ENCODE measurements around the gene DTX4.

The DTX4 gene

GRCh38 chr11:59179121-59179520 lies 7.2 kb downstream of the DTX4 start:
- Histone ChIP-seq H3K4me3 (no peak overlapping the region), H3K4me1 (peaks cover 8% of the 10 kb centered on the region), H3K36me3 (replicated peaks) (peaks cover 5% of the 10 kb centered on the region), H3K9me3 (0 out of 2 replicates have a peak, but pooled peaks cover 4% of the 10 kb centered on the region), H3K27me3 (ENCODE audit: low read depth) (no peaks in the 10 kb centered on the region)
- DNase-seq (ENCODE audit: low spot score in 2 of 2), result no peak
- in situ Hi-C loops (cut with MboI; ENCODE audit: low sequenced_read_pairs), result no loop called here

DNA sequence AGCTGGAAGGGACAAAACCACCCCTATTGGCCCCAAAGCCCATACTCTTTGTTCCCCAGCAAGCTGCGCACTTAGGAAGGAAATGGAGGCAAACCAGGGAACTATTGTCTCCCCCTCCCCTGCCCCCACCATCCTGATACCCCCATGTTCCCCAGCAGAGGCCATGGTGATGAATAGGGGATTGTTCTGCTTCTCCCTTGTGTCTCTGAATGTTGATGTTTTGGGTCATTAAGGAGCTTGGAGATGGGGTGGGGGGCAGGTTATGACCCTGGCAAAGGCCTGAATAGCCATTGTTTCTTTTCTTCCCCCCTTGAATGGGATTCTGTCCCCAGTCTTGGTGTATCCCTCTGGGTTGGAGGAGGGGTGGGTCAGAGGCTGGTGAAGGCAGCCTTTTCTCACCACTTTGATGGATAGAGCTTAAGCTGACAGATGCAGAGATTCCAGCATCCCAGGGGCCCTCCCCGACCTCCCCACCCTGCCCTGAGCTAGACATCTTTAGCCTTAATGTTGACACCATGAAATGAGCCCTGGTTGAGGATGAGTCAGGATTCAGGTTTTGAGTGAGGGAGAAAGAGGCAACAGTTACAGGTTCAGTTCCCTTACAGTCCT lies 8.3 kb downstream of the DTX4 start:
- Histone ChIP-seq H3K36me3 (replicated peaks) (peaks cover 5% of the 10 kb centered on the region), H3K4me1 (no peaks in the 10 kb centered on the region), H3K27me3 (ENCODE audit: low read depth) (no peaks in the 10 kb centered on the region), H3K9me3 (0 out of 2 replicates have a peak, but pooled peaks cover 4% of the 10 kb centered on the region), H3K4me3 (no peak overlapping the region)
- DNase-seq (ENCODE audit: low spot score in 2 of 2), result no peak
- in situ Hi-C loops (cut with MboI; ENCODE audit: low sequenced_read_pairs), result no loop called here

DNA sequence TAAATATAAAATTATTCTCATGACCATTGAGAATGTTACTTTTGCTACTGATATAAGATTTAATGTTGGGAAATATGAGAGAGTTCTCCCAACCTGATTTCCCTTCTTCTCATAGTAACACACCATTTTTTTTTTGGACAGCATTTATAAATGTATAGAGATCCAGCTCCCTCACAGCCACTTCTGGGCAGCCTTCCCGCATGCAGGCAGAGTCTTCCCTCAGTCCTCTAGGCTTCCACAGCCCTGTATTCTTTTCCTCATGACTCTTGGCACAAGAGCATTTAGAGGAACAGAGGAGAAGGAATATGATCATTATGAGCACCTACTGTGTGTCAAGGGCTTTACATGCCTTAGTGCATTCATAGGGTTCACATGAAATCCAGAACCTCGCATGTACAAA lies 9.0 kb downstream of the DTX4 start:
- in situ Hi-C loops (cut with MboI; ENCODE audit: low sequenced_read_pairs), result no loop called here
- peaks cover 5% of the 10 kb centered on the region for H3K36me3 ChIP-seq (replicated peaks)

GRCh38 chr11:59181746-59182456 lies 10.0 kb downstream of the DTX4 start:
- H3K4me3 ChIP-seq, result no peak overlapping the region
- no peaks in the 10 kb centered on the region for H3K4me1 ChIP-seq
- 0 out of 2 replicates have a peak, but pooled peaks cover 4% of the 10 kb centered on the region for H3K9me3 ChIP-seq
- H3K36me3 ChIP-seq (replicated peaks), result peaks cover 5% of the 10 kb centered on the region
- DNase-seq (ENCODE audit: low spot score in 2 of 2), result no peak
- in situ Hi-C loops (cut with MboI; ENCODE audit: low sequenced_read_pairs), result no loop called here
- H3K27me3 ChIP-seq (ENCODE audit: low read depth), result no peaks in the 10 kb centered on the region

More for the DNA sequence above, 9.0 kb downstream of the DTX4 start:
- Histone ChIP-seq H3K4me1 (no peaks in the 10 kb centered on the region), H3K27me3 (ENCODE audit: low read depth) (no peaks in the 10 kb centered on the region), H3K4me3 (no peak overlapping the region), H3K9me3 (0 out of 2 replicates have a peak, but pooled peaks cover 4% of the 10 kb centered on the region)
- no peak for DNase-seq (ENCODE audit: low spot score in 2 of 2)

- Histone ChIP-seq H3K9me3 (0 out of 2 replicates have a peak, but pooled peaks cover 4% of the 10 kb centered on the region), H3K27me3 (ENCODE audit: low read depth) (no peaks in the 10 kb centered on the region), H3K4me1 (no peaks in the 10 kb centered on the region), H3K4me3 (no peak overlapping the region), H3K36me3 (replicated peaks) (peaks cover 5% of the 10 kb centered on the region)
- DNase-seq (ENCODE audit: low spot score in 2 of 2), result peak in 1 of 2 experiments; percentile 15
- in situ Hi-C loops (cut with MboI; ENCODE audit: low sequenced_read_pairs), result no loop called here
Measured at GRCh38 chr11:59182457-59183151, 10.7 kb downstream of the DTX4 start.

DNA sequence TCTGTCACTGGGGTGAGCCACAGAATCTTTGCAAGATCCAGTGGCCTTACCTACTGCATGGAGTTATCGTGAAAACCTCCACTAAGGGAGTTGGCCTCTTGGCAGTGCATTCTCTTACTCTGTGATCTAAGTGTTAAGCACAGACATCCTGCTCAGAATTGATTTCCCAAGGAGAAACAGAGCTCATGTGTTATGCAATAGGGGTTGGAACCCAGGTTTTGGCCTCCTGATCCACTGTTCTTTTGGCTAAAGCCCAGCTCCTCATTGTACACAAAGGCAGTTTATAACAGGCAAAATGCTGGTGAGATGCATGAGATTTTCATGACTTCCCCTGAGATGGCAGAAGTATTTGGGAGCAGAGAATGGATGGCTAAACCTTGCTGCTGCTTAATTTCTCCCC lies 11.8 kb downstream of the DTX4 start:
- peaks cover 5% of the 10 kb centered on the region for H3K36me3 ChIP-seq (replicated peaks)
- H3K9me3 ChIP-seq, result 0 out of 2 replicates have a peak, but pooled peaks cover 4% of the 10 kb centered on the region
- H3K4me3 ChIP-seq, result no peak overlapping the region
- in situ Hi-C loops (cut with MboI; ENCODE audit: low sequenced_read_pairs), result no loop called here
- H3K4me1 ChIP-seq, result no peaks in the 10 kb centered on the region
- DNase-seq (ENCODE audit: low spot score in 2 of 2), result no peak
- no peaks in the 10 kb centered on the region for H3K27me3 ChIP-seq (ENCODE audit: low read depth)

DNA sequence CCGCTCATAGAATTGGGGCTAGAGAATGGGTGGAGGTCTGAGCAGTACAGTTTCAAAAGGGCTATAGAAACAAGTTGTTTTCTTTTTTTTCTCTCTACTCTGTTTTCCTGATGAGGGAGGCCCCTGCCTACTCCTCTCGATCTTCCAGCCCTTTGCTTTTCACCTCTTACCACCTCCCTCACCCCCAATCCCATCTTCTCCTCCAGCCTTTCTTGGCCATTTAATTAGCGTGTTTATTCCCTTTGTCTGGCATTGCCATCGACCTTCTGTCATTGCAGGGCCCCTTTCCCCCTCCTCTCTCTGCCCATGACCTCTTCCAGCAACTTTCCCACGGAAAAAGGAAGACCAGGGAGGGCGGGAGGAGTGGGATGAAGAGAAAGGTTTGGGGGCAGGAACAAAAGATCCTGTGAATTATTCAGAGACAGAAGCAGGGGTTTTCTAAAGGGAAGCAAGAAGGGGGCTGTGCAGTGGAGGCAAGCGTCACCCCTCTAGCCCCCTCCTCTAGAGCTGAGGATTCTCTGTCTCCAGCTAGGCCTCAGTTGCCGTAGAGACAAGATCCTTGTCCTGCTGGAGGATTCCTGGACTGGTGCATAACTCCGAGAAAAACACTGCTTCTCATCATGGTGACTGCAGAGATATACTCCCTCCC lies 12.9 kb downstream of the DTX4 start:
- H3K4me1 ChIP-seq, result no peaks in the 10 kb centered on the region
- H3K9me3 ChIP-seq, result no peaks in the 10 kb centered on the region
- in situ Hi-C loops (cut with MboI; ENCODE audit: low sequenced_read_pairs), result no loop called here
- H3K4me3 ChIP-seq, result no peak overlapping the region
- H3K36me3 ChIP-seq (replicated peaks), result peaks cover 5% of the 10 kb centered on the region
- H3K27me3 ChIP-seq (ENCODE audit: low read depth), result no peaks in the 10 kb centered on the region
- DNase-seq (ENCODE audit: low spot score in 2 of 2), result no peak

GRCh38 chr11:59185386-59185945 lies 13.5 kb downstream of the DTX4 start:
- Histone ChIP-seq H3K9me3 (no peaks in the 10 kb centered on the region), H3K4me1 (no peaks in the 10 kb centered on the region), H3K27me3 (ENCODE audit: low read depth) (no peaks in the 10 kb centered on the region), H3K36me3 (replicated peaks) (peaks cover 5% of the 10 kb centered on the region), H3K4me3 (no peak overlapping the region)
- no peak for DNase-seq (ENCODE audit: low spot score in 2 of 2)
- in situ Hi-C loops (cut with MboI; ENCODE audit: low sequenced_read_pairs), result no loop called here

GRCh38 chr11:59186130-59186594 lies 14.2 kb downstream of the DTX4 start:
- no peak overlapping the region for H3K4me3 ChIP-seq
- H3K9me3 ChIP-seq, result no peaks in the 10 kb centered on the region
- no peaks in the 10 kb centered on the region for H3K27me3 ChIP-seq (ENCODE audit: low read depth)
- peak; percentile 13 to 74 for DNase-seq (ENCODE audit: low spot score in 2 of 2)
- in situ Hi-C loops (cut with MboI; ENCODE audit: low sequenced_read_pairs), result no loop called here
- H3K36me3 ChIP-seq (replicated peaks), result peaks cover 5% of the 10 kb centered on the region
- no peaks in the 10 kb centered on the region for H3K4me1 ChIP-seq

- Histone ChIP-seq H3K9me3 (no peaks in the 10 kb centered on the region), H3K4me3 (no peak overlapping the region), H3K27me3 (ENCODE audit: low read depth) (no peaks in the 10 kb centered on the region), H3K4me1 (no peaks in the 10 kb centered on the region), H3K36me3 (replicated peaks) (peaks cover 5% of the 10 kb centered on the region)
- no peak for DNase-seq (ENCODE audit: low spot score in 2 of 2)
- in situ Hi-C loops (cut with MboI; ENCODE audit: low sequenced_read_pairs), result no loop called here
Measured at GRCh38 chr11:59187035-59187434, 15.1 kb downstream of the DTX4 start.

- no peaks in the 10 kb centered on the region for H3K27me3 ChIP-seq (ENCODE audit: low read depth)
- peaks cover 5% of the 10 kb centered on the region for H3K36me3 ChIP-seq (replicated peaks)
- in situ Hi-C loops (cut with MboI; ENCODE audit: low sequenced_read_pairs), result no loop called here
- no peak for DNase-seq (ENCODE audit: low spot score in 2 of 2)
- H3K4me3 ChIP-seq, result no peak overlapping the region
- H3K4me1 ChIP-seq, result no peaks in the 10 kb centered on the region
- H3K9me3 ChIP-seq, result no peaks in the 10 kb centered on the region
Measured at GRCh38 chr11:59187587-59187986, 15.7 kb downstream of the DTX4 start.

DNA sequence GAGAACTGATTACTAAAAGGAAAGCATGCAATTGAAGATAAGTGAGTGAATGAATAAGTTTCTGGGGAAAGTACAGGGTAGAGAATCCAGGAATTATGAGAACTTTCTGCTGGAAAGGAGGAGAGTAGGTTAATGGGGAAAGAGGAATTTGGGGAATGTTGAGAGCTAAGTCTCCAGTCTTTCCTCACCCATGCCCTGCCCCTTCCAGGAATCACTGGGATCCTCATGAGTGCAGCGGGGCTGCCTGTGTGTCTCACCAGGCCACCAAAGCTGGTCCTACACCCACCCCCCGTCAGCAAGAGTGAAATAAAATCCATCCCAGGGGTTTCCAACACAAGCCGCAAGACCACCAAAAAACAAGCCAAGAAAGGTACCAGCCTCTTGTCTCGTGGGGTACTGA lies 17.0 kb downstream of the DTX4 start:
- H3K4me3 ChIP-seq, result no peak overlapping the region
- H3K36me3 ChIP-seq (replicated peaks), result peaks cover 10% of the 10 kb centered on the region
- H3K27me3 ChIP-seq (ENCODE audit: low read depth), result no peaks in the 10 kb centered on the region
- in situ Hi-C loops (cut with MboI; ENCODE audit: low sequenced_read_pairs), result no loop called here
- H3K4me1 ChIP-seq, result peaks cover 4% of the 10 kb centered on the region; the same call in 1 of the 2 replicates
- no peak for DNase-seq (ENCODE audit: low spot score in 2 of 2)
- no peaks in the 10 kb centered on the region for H3K9me3 ChIP-seq

GRCh38 chr11:59189986-59190385 lies 18.1 kb downstream of the DTX4 start:
- Histone ChIP-seq H3K9me3 (no peaks in the 10 kb centered on the region), H3K4me1 (peaks cover 4% of the 10 kb centered on the region; the same call in 1 of the 2 replicates), H3K36me3 (replicated peaks) (peaks cover 10% of the 10 kb centered on the region), H3K27me3 (ENCODE audit: low read depth) (no peaks in the 10 kb centered on the region), H3K4me3 (no peak overlapping the region)
- no peak for DNase-seq (ENCODE audit: low spot score in 2 of 2)
- in situ Hi-C loops (cut with MboI; ENCODE audit: low sequenced_read_pairs), result no loop called here

Data from HAP-1 (cell line).